DOHH2 (cell line): ENCODE data around the gene CMIP.

Experiments used
- H3F3A ChIP-seq: fragments of 200-600 bp; sonication (generic), shearing (Covaris generic); 2 replicates; pipeline ENCODE4 v1.6.0; 2016; ENCODE audit warnings: antibody characterized with exemption, mild to moderate bottlenecking; ENCODE audit not compliant: control insufficient read depth, insufficient read depth
- H3K27ac ChIP-seq: fragments of 200-600 bp; sonication (generic); 2 replicates; pipeline ENCODE4 v1.5.1; 2014; ENCODE audit warnings: low read depth, mild to moderate bottlenecking, low read length, moderate library complexity
- H3K27me3 ChIP-seq: fragments of 200-600 bp; sonication (generic); 2 replicates; pipeline ENCODE4 v1.6.1; 2014; ENCODE audit warnings: mild to moderate bottlenecking, low read length, mixed read lengths; ENCODE audit not compliant: control insufficient read depth
- H3K36me3 ChIP-seq: fragments of 200-600 bp; sonication (generic); 2 replicates; pipeline ENCODE4 v1.6.1; 2014; ENCODE audit warnings: mild to moderate bottlenecking, low read length, moderate library complexity, mixed read lengths; ENCODE audit not compliant: control insufficient read depth
- H3K4me1 ChIP-seq: fragments of 200-600 bp; sonication (generic); 2 replicates; pipeline ENCODE4 v1.6.1; 2014; ENCODE audit warnings: mild to moderate bottlenecking, low read length, mixed read lengths; ENCODE audit not compliant: control insufficient read depth
- H3K4me2 ChIP-seq: fragments of 200-600 bp; sonication (generic); 2 replicates; pipeline ENCODE4 v1.6.0; 2014; ENCODE audit warnings: mild to moderate bottlenecking, low read length, moderate library complexity
- H3K4me3 ChIP-seq: fragments of 200-600 bp; sonication (generic); 2 replicates; pipeline ENCODE4 v1.5.1; 2014; ENCODE audit warnings: mild to moderate bottlenecking, low read length, mixed read lengths
- H3K79me2 ChIP-seq: fragments of 200-600 bp; sonication (generic); 2 replicates; pipeline ENCODE4 v1.6.1; 2014; ENCODE audit warnings: mild to moderate bottlenecking, low read length, mixed read lengths; ENCODE audit not compliant: control insufficient read depth
- H3K9me2 ChIP-seq: fragments of 200-600 bp; sonication (generic); replicated peaks from 2 replicates; pipeline ENCODE4 v1.6.1; 2014; ENCODE audit warnings: mild to moderate bottlenecking, low read length, mixed read lengths; ENCODE audit not compliant: control insufficient read depth
- H3K9me3 ChIP-seq: fragments of 200-600 bp; sonication (generic); 2 replicates; pipeline ENCODE4 v1.6.1; 2014; ENCODE audit warnings: antibody characterized with exemption, low read length, mixed read lengths; ENCODE audit not compliant: control insufficient read depth, insufficient read depth
- H4K20me1 ChIP-seq: fragments of 200-600 bp; sonication (generic); 2 replicates; pipeline ENCODE4 v1.6.0; 2014; ENCODE audit warnings: low read depth, mild to moderate bottlenecking, antibody characterized with exemption, low read length, moderate library complexity; ENCODE audit not compliant: control insufficient read depth, insufficient read depth
- EZH2phosphoT487 ChIP-seq: fragments of 200-600 bp; sonication (generic); IDR thresholded peaks from 2 replicates; pipeline ENCODE4 v1.6.1; 2017; ENCODE audit warnings: borderline replicate concordance, mild to moderate bottlenecking, antibody characterized with exemption, low read length, moderate library complexity, mixed read lengths
- TF ChIP-seq, protein P1 (sequence below): fragments of 200-600 bp; sonication (generic); IDR thresholded peaks from one replicate; pipeline ENCODE4 v1.5.1; 2014; ENCODE audit warnings: antibody characterized with exemption, mild to moderate bottlenecking, low read depth, low read length; ENCODE audit not compliant: poor library complexity, severe bottlenecking

CMIP gene

DNA sequence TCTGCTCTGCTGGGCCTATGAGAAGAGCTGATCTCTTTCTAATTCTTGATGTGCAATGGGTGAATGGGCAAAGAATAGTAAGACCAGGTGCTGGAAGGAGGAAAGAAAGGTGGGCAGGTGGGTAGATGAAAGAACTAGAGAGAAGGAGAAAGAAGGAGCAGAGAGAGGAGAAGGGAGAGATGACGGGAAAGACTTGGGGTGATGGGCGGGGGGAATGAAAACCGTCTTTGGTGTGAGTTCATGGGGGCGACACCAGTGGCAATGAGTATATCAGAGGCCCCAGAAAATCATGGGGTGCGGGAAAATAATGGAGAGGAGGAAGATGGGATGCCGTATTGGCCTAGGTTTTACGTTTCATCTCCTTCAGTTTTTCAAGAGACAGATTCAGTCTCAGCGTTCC lies 205.7 kb downstream of the CMIP start:
- Histone ChIP-seq H3K36me3 (no peaks in the 10 kb centered on the region), H3K4me1 (no peaks in the 10 kb centered on the region), H3K9me2 (no peaks in the 10 kb centered on the region), H3K79me2 (no peaks in the 10 kb centered on the region), H3K27me3 (no peaks in the 10 kb centered on the region), H3K27ac (no peak overlapping the region), H3K9me3 (no peaks in the 10 kb centered on the region), H3K4me3 (no peak overlapping the region), H3K4me2 (no peak overlapping the region), H3F3A (no peaks in the 10 kb centered on the region), H4K20me1 (0 out of 2 replicates have a peak, but pooled peaks cover 3% of the 10 kb centered on the region)
- TF ChIP-seq, protein P1, sequence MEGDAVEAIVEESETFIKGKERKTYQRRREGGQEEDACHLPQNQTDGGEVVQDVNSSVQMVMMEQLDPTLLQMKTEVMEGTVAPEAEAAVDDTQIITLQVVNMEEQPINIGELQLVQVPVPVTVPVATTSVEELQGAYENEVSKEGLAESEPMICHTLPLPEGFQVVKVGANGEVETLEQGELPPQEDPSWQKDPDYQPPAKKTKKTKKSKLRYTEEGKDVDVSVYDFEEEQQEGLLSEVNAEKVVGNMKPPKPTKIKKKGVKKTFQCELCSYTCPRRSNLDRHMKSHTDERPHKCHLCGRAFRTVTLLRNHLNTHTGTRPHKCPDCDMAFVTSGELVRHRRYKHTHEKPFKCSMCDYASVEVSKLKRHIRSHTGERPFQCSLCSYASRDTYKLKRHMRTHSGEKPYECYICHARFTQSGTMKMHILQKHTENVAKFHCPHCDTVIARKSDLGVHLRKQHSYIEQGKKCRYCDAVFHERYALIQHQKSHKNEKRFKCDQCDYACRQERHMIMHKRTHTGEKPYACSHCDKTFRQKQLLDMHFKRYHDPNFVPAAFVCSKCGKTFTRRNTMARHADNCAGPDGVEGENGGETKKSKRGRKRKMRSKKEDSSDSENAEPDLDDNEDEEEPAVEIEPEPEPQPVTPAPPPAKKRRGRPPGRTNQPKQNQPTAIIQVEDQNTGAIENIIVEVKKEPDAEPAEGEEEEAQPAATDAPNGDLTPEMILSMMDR, result no peak
- TF ChIP-seq EZH2phosphoT487, result no peak

DNA sequence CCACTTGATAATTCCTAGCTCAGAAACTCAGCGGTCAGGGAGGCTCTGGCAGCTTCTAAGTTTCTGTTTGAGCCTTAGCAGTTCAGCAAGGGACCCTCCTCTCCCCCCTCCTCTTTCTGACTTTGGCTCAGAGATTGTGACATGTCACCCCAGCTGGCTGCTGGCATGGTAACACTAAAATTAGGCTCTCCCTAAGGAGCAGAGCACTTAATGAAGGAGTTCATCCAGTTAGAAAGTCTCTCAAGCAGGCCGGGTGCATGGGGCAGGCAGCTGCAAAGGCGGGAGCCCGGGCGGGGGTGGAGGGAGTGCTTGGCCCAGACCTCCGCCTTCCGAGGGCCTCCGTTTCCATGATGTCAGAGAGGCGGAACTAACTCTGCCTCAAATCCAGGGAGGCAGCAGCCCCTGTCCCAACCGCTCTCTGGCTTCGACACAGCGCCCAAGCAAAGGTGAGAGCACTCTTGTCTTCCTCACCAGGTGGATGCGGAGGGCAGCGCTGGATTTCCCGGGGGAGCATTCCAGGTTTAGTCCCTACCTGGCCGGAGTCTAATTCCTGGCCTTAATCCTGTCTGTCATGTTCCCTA lies 206.5 kb downstream of the CMIP start:
- H3K9me3 ChIP-seq, result no peaks in the 10 kb centered on the region
- no peaks in the 10 kb centered on the region for H3K36me3 ChIP-seq
- H3K4me2 ChIP-seq, result no peak overlapping the region
- no peaks in the 10 kb centered on the region for H3F3A ChIP-seq
- H3K79me2 ChIP-seq, result no peaks in the 10 kb centered on the region
- no peaks in the 10 kb centered on the region for H3K4me1 ChIP-seq
- H4K20me1 ChIP-seq, result 0 out of 2 replicates have a peak, but pooled peaks cover 3% of the 10 kb centered on the region
- no peaks in the 10 kb centered on the region for H3K9me2 ChIP-seq
- H3K27me3 ChIP-seq, result no peaks in the 10 kb centered on the region
- H3K4me3 ChIP-seq, result no peak overlapping the region
- no peak overlapping the region for H3K27ac ChIP-seq
- TF ChIP-seq, protein P1, result no peak
- TF ChIP-seq EZH2phosphoT487, result no peak

DNA sequence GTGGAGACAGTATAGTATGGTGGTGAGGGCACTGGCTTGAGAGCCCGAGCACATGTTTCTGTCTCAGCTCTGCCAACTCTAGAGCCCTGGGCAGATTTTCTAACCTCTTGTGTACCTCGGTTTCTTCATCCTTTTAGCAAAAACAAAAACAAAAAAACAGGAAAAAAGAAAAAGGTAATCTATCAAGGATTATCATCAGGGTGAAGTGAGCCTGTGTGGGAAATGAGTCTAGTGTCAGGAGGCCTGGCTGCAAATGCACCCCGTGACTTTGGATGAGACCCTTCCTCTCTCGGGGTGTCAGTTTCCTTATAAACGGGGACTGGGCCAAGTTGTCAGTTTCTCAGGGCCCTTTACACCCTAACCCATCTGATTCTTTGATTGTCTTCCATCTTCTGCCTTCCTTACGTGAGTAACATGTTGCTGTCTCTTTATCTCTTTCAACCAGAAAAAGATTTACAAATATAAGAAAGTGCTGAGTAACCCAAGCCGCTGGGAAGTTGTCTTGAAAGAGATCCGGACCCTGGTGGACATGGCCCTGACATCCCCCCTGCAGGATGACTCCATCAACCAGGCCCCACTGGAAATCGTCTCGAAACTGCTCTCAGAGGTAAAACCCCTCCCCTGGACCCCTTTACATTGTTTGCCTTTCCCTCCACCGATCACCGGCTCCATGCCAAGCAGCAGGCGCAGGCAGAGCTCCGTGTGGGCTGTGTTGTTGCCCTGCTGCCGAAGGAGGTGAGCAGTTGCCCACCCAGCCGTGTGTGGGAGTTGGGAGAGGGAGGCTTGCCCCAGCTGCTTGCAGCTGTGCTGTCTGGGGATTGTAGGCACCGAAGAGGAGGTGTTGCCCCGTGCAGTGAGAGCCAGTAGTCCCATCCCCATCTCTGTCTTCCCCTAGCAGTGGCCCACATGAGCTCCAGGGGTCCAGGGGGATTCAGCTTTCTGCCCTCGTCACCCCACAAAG lies 207.4 kb downstream of the CMIP start:
- Histone ChIP-seq H3K4me2 (no peak overlapping the region), H3K27ac (no peak overlapping the region), H3K9me3 (no peaks in the 10 kb centered on the region), H3K9me2 (no peaks in the 10 kb centered on the region), H3F3A (no peaks in the 10 kb centered on the region), H3K4me1 (no peaks in the 10 kb centered on the region), H3K27me3 (no peaks in the 10 kb centered on the region), H3K79me2 (no peaks in the 10 kb centered on the region), H4K20me1 (0 out of 2 replicates have a peak, but pooled peaks cover 3% of the 10 kb centered on the region), H3K36me3 (no peaks in the 10 kb centered on the region), H3K4me3 (no peak overlapping the region)
- no peak for TF ChIP-seq EZH2phosphoT487
- TF ChIP-seq, protein P1, result no peak
